RCC 7860 (cell line): ENCODE measurements around the gene FBXW5.

ENCODE experiments used
- DNase-seq: peaks from one replicate; pipeline ENCODE4 v3.0.0-alpha.2; 2015; ENCODE audit warnings: low spot score
- FAIRE-seq: peaks from 2 replicates; lab custom pipeline; 2012; peaks lifted over from hg19 to GRCh38; lab: Jason Lieb, UNC

FBXW5 gene

DNA sequence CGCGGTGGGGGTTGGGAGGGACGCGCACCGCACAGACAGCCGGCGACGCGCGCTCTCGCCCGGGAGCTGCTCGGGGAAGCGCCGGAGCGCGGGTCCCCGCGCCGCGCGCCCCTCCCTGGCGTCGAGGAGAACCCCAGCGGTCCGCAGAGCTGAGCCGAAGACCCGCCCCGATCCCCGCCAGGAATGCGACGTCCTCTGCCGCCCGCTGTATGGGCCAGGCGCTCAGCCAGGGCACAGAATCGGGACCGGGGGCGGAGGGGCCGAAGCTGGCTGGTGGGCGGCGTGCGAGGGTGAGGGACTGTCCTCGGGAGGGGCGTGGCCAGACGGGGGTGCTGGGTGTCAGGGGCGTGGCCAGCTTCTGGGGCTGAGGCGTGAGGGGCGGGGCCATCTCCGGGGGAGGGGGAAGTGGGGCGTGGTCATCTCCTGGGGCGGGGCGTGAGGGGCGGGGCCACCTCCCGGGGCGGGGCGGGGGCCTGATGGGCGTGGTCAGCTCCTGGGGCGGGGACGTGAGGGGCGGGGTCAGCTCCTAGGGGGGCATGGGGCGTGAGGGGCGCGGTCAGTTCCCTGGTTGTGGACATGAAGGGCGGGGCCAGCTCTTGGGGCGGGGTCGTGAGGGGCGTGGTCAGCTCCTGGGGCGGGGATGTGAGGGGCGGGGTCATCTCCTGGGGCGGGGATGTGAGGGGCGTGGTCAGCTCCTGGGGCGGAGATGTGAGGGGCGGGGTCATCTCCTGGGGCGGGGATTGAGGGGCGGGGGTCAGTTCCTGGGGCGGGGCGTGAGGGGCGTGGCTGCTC is 33.7 kb upstream of the FBXW5 start:
- no peak for DNase-seq
- no peak for FAIRE-seq

GRCh38 chr9:136977649-136978072 is 33.1 kb upstream of the FBXW5 start:
- FAIRE-seq: no peak
- no peak for DNase-seq

DNA sequence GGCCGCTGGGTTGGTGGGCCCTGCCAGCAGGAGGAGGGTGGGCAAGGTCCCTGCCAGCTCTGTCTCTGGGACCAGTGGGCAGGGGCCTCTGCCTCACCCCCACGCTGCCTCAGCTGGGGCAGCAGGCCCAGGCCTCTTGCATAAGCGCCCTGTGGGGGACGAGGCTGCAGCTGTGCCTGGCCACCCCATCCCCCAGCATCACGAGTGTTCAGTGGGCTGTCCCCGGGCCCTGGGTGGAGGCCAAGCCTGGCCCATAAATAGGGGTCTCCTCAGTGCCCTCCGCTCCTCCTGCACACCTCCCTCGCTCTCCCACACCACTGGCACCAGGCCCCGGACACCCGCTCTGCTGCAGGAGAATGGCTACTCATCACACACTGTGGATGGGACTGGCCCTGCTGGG is 32.7 kb upstream of the FBXW5 start, which contains the start of gene PTGDS:
Gene PTGDS (plus strand): TSS at position 282 of the 400 bp plus-strand sequence. CDS start 75 bp downstream, at position 357.
- FAIRE-seq: no peak
- DNase-seq: no peak

- FAIRE-seq: peak; percentile 46
- peak; percentile 61 for DNase-seq
Measured at GRCh38 chr9:136975644-136976043, 31.1 kb upstream of the FBXW5 start.

- FAIRE-seq (peak; percentile 86), DNase-seq (peak; percentile 75)
Measured at GRCh38 chr9:136974817-136975535, 30.4 kb upstream of the FBXW5 start.

DNA sequence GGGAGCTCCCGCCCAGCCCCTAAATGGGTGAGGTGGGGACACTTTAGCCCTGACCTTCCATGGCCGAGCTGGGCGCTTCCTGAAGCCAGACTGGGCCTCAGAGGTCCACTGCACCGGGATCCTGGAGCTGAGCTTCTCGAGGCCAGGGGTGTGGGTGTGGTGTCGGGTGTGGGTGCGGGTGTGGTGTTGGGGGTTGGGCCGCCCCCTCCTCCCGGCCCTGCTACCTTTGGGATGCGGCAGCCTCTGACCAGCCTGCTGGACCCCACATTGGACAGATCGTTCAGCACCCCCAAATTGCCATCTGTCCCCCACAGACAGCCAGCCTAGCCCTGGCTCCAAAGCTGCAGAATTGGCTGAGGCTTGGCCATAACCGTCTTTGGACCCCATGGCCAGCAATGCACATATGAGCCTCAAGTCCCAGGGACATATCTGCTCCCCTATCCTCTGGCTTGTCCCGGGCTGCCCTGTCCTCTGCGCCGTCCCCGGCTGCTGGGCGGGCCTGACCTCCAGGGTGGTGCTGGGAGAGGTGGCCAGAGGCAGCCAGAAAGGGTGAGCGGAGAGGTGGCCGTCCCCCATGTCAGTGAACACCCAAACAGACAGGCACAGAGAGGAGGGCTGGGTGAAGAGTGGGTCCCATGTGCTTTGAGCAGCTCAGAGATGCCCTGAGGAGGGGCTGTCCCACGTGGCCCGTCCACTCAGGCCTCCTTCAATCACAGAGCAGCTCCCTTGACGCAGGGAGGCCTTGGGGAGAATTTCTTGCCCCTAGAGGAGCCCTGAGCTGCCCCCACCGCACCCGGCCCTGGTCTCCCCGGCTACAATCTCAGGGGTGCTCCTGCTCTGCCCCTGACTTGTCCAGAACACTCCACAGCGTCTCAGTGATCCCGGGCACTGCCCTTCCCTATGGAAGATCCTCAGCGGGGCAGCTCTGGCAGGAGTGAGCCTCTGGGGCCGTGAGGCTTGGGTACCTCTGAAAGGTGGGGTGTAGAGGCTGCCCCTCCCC is 29.4 kb upstream of the FBXW5 start:
- FAIRE-seq (no peak), DNase-seq (no peak)

DNA sequence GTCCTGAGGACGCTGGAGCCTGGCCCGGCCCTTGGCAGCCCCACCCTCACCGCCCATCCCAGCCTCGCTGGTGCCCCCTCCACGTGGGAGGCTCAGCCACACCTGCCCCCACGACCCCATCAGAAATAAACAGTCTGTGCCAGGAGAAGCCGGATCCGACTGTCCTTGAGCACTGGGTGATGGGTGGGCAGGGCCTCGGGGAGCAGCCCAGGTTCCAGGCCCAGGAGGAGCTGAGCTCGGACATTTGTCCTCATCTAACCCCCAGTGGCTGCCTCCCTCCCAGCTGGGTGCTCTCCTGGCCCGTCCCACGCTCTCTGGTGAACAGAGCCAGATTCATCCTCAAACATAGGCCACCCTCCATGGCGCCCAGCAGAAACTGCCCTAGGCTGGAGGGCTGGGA is 28.2 kb upstream of the FBXW5 start:
- FAIRE-seq: no peak
- no peak for DNase-seq

GRCh38 chr9:136972335-136972734 is 27.8 kb upstream of the FBXW5 start:
- DNase-seq (no peak), FAIRE-seq (no peak)

- FAIRE-seq: no peak
Measured at GRCh38 chr9:136971746-136972145, 27.2 kb upstream of the FBXW5 start.

GRCh38 chr9:136970361-136970760 is 25.8 kb upstream of the FBXW5 start:
- DNase-seq (no peak), FAIRE-seq (no peak)

More at GRCh38 chr9:136971746-136972145, 27.2 kb upstream of the FBXW5 start:
- DNase-seq: no peak

DNA sequence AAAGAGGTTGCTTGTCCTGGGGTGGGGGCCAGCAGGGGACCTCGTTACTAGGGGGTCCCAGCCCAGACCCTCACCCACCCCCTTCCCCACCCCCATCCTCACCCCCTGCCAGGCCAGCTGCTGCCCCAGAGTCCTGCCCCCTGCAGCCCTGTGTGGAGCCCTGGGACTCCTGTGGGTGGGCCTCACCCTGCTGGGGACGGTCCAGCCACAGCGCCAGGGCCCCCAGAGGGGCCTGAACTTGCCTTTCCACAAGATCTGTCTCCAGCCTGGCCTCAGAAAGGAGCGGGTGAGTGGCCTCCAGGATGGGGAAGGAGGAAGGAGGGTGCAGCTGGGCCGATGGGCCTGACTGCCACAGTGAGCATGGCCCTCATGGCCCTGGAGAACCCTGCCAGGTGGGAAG is 25.2 kb upstream of the FBXW5 start:
- no peak for DNase-seq
- no peak for FAIRE-seq

- no peak for DNase-seq
- no peak for FAIRE-seq
Measured at GRCh38 chr9:136969150-136969549, 24.6 kb upstream of the FBXW5 start.

DNA sequence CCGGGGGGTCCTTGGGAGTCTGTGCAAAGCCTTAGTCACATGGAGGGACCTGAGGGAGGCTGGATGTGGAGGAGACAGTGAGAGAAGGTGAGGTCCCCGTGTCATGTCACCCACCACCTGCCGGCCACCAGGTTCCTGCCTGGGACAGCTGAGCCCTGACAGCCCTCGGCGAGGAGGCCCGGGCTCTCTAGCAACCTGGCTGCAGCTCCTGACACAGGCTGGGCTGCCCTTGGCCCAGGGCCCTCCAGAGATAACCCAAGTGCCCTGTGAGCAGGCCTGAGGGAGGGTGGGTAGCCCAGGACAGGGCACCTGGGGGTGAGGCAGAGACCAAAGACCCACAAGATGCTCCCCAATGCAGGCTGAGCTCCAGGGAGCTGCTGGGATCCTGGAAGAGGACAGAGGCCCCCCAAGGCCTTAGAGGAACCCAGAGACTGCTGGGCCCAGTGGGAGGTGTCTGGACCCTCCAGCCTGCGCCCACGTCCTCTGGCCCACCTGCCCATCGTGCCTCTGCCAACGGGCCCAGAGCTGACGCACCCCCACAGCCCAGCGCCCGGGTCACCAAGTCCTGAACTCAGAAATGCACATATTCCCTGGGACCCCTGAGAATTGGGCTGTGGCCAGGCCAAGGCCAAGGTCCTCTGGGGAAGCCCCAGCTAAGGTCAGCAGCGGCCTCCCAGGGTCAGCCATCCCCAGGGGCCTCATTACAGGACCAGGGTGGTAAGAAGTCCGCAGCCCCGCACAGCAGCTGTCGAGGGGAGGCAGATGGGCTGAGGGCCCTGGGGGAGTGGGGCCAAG is 24.0 kb upstream of the FBXW5 start:
- FAIRE-seq (no peak), DNase-seq (no peak)

DNA sequence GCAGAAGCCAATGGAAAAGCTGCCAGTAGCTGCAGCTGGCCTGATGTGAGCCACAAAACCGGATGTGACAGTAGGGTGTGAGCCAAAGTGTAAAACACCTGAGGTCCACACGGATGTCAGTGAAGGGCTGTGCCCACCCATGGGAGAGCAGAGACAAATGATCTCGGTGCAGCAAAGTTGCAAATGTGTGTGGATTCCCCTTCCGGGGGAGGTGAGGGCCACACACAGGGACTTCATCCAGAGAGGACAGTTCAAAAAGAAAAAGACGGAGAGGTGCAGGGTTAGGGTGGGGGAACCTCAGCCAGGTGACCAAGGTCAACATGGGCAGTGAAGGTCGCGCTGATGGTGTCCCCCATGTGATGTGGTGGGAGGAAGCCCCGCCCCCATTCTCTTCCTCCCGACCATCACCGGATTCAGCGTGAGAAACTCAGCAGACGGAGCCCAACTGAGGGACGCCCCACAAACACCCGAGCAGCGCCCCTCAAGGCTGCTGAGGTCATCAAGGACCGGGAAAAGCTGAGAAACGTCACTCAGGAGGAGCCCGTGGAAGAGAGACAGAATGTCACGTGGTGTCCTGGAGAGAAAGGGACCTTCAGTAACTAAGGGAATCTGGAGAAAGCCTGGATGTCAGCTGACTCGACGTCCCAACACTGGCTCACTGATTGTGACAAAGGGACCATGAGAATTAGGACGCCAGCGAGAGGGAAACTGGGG is 21.4 kb upstream of the FBXW5 start:
- no peak for DNase-seq
- no peak for FAIRE-seq

- no peak for DNase-seq
- FAIRE-seq: no peak
Measured at GRCh38 chr9:136964833-136965422, 20.4 kb upstream of the FBXW5 start.

- FAIRE-seq: no peak
- DNase-seq: no peak
Measured at GRCh38 chr9:136964171-136964689, 19.7 kb upstream of the FBXW5 start.

GRCh38 chr9:136963751-136964150 is 19.2 kb upstream of the FBXW5 start:
- FAIRE-seq: no peak

DNA sequence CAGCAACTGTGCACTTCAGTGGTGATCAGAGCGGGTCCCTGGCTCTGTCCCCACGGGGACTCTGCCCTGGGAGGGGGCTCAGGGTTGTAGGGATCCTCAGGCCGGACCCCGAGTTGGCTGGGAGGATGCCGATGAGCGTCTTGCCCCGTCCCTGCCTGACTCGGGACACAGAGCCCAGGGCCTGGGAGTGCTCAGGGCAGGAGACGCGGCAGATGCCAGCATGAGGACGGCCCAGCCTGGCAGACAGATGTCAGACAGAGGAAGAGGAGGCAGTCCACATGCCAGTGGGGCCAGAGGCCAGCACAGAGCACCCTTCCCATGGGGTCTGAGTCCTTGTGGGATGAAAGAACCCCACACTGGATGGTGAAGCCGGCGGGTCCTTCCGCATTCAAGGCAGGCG is 18.8 kb upstream of the FBXW5 start:
- FAIRE-seq (no peak), DNase-seq (no peak)

More at GRCh38 chr9:136963751-136964150, 19.2 kb upstream of the FBXW5 start:
- DNase-seq: no peak
